ENCODE data around the gene ANKRD1. TPM values are rescaled to one million over a fixed set of nuclear protein-coding genes. Genes with fewer than 3 reads are reported as not detected.

The ANKRD1 gene
- not detected for total RNA-seq

- no peak within 1 kb of the TSS for H3K27ac Mint-ChIP-seq
- H3K9me3 Mint-ChIP-seq = no peaks in the 10 kb centered on the region
- DNase-seq (no peak), ATAC-seq (replicated peaks in 1 of 2) (no peak)
- H3K4me3 Mint-ChIP-seq = no peak within 1 kb of the TSS
- H3K4me1 Mint-ChIP-seq (ENCODE audit: low read depth) = no peaks in the 10 kb centered on the region
- peaks cover 21% of the 10 kb centered on the region for H3K27me3 Mint-ChIP-seq (ENCODE audit: low read depth)
- H3K36me3 Mint-ChIP-seq (ENCODE audit: insufficient read depth in 2 of 2) = no peaks in the 10 kb centered on the region
These were observed at the start of gene ANKRD1 for GRCh38 chr10:90920986-90921666. Gene ANKRD1, minus strand, starts transcription at chr10:90921087. Its CDS starts 60 bp downstream, at chr10:90921027.

- Mint-ChIP-seq H3K27me3 (ENCODE audit: low read depth) (no peaks in the 10 kb centered on the region), H3K4me3 (no peak overlapping the region), H3K4me1 (ENCODE audit: low read depth) (no peaks in the 10 kb centered on the region), H3K9me3 (no peaks in the 10 kb centered on the region), H3K36me3 (ENCODE audit: insufficient read depth in 2 of 2) (no peaks in the 10 kb centered on the region), H3K27ac (no peak overlapping the region)
- DNase-seq (no peak), ATAC-seq (replicated peaks in 1 of 2) (no peak)
These were observed 49.2 kb upstream of the ANKRD1 start for GRCh38 chr10:90969947-90970673.

- H3K27ac Mint-ChIP-seq = no peak overlapping the region
- no peaks in the 10 kb centered on the region for H3K4me1 Mint-ChIP-seq (ENCODE audit: low read depth)
- H3K4me3 Mint-ChIP-seq = no peak overlapping the region
- ATAC-seq (replicated peaks in 1 of 2) (no peak), DNase-seq (no peak)
- H3K9me3 Mint-ChIP-seq = no peaks in the 10 kb centered on the region
- no peaks in the 10 kb centered on the region for H3K27me3 Mint-ChIP-seq (ENCODE audit: low read depth)
- no peaks in the 10 kb centered on the region for H3K36me3 Mint-ChIP-seq (ENCODE audit: insufficient read depth in 2 of 2)
These were observed 48.2 kb upstream of the ANKRD1 start for GRCh38 chr10:90969121-90969534.

DNA sequence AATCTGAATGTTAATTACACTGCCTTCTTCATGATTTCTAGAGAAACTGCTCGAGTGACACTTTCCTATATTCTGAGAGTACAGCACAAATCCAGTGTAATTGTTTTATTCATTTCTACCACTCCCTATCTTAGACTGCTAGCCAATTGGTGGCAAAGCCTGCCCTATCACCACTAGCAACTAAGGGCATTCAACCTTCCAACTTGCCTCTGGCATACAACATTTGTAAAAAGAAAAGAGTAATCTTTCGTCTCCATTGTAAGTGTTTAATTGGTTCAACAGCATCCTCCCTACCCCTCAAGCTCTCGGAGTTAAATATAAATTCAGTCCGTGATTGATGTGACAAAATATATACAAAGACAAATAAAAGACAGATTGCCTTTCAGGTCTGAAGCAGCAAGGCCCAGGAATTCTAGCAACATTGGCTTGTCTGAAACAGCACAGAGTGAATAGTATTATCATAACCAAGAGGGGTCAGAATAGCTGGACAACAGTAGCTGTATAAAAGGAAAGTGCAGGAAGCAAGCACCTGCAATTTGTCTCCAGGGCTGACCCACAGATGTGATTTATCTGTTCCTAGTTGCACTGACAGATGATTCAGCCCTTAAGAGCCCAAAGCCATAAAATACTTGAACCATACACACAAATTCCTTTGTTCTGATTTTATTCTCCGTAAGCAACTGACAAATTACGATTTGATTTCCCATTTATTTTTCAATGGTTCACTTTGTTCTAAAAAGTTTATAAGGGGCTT lies 47.6 kb upstream of the ANKRD1 start:
- Mint-ChIP-seq H3K4me1 (ENCODE audit: low read depth) (no peaks in the 10 kb centered on the region), H3K27ac (no peak overlapping the region), H3K4me3 (no peak overlapping the region), H3K36me3 (ENCODE audit: insufficient read depth in 2 of 2) (no peaks in the 10 kb centered on the region), H3K9me3 (no peaks in the 10 kb centered on the region), H3K27me3 (ENCODE audit: low read depth) (no peaks in the 10 kb centered on the region)
- DNase-seq (no peak), ATAC-seq (replicated peaks in 1 of 2) (no peak)

- H3K36me3 Mint-ChIP-seq (ENCODE audit: insufficient read depth in 2 of 2) = no peaks in the 10 kb centered on the region
- H3K27ac Mint-ChIP-seq = no peak overlapping the region
- no peaks in the 10 kb centered on the region for H3K4me1 Mint-ChIP-seq (ENCODE audit: low read depth)
- ATAC-seq (replicated peaks in 1 of 2) (no peak), DNase-seq (no peak)
- H3K27me3 Mint-ChIP-seq (ENCODE audit: low read depth) = no peaks in the 10 kb centered on the region
- H3K9me3 Mint-ChIP-seq = no peaks in the 10 kb centered on the region
- H3K4me3 Mint-ChIP-seq = no peak overlapping the region
These were observed 47.0 kb upstream of the ANKRD1 start for GRCh38 chr10:90967865-90968264.

DNA sequence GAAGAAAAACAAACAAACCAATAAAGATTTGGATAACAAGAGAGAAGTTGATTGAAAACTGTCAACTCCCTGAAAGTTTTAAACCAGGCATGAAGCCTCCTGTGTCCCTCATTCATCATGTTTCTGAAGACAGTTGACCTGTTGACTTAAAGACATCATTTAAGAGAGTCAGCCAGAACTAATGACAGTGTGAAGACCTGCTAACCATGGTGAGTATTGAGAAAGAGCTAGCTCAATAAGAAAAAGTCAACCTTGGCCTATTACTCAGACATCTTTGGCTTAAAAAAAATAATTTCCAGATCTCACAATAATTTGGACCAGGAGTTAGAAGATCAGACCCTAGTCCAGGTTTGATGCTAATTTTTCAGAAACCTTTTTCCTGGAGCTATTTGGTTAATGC lies 45.3 kb upstream of the ANKRD1 start:
- no peak overlapping the region for H3K4me3 Mint-ChIP-seq
- H3K27me3 Mint-ChIP-seq (ENCODE audit: low read depth) = no peaks in the 10 kb centered on the region
- DNase-seq (no peak), ATAC-seq (replicated peaks in 1 of 2) (no peak)
- H3K4me1 Mint-ChIP-seq (ENCODE audit: low read depth) = no peaks in the 10 kb centered on the region
- H3K27ac Mint-ChIP-seq = no peak overlapping the region
- H3K36me3 Mint-ChIP-seq (ENCODE audit: insufficient read depth in 2 of 2) = no peaks in the 10 kb centered on the region
- no peaks in the 10 kb centered on the region for H3K9me3 Mint-ChIP-seq

DNA sequence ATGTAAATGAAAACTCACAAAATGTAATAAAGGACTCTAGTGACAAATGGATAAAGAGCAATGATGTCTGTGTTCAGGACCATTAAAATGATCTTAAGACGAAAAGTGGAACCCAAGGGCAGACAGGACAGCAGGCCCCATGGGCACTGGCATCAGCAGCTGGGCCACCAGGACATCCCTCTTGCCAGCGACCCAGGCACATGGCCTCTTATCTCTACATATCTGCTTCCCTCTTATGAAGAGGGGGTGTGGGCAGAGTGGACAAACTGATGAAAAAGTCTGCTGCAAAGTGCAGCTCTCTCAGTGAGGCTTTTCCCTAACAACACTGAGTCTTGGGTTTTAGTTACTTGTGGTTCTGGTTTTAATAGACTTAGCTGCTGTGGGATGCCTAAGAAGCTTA lies 44.8 kb upstream of the ANKRD1 start:
- ATAC-seq (replicated peaks in 1 of 2) (no peak), DNase-seq (no peak)
- H3K36me3 Mint-ChIP-seq (ENCODE audit: insufficient read depth in 2 of 2) = no peaks in the 10 kb centered on the region

GRCh38 chr10:90964781-90965465 lies 44.0 kb upstream of the ANKRD1 start:
- ATAC-seq (replicated peaks in 1 of 2) (no peak), DNase-seq (no peak)
- Mint-ChIP-seq H3K27me3 (ENCODE audit: low read depth) (no peaks in the 10 kb centered on the region), H3K27ac (no peak overlapping the region), H3K4me3 (no peak overlapping the region), H3K36me3 (ENCODE audit: insufficient read depth in 2 of 2) (no peaks in the 10 kb centered on the region), H3K9me3 (no peaks in the 10 kb centered on the region), H3K4me1 (ENCODE audit: low read depth) (no peaks in the 10 kb centered on the region)

More for the DNA sequence above, 44.8 kb upstream of the ANKRD1 start:
- no peak overlapping the region for H3K27ac Mint-ChIP-seq
- no peak overlapping the region for H3K4me3 Mint-ChIP-seq
- H3K9me3 Mint-ChIP-seq = no peaks in the 10 kb centered on the region
- no peaks in the 10 kb centered on the region for H3K27me3 Mint-ChIP-seq (ENCODE audit: low read depth)
- no peaks in the 10 kb centered on the region for H3K4me1 Mint-ChIP-seq (ENCODE audit: low read depth)

- Mint-ChIP-seq H3K36me3 (ENCODE audit: insufficient read depth in 2 of 2) (no peaks in the 10 kb centered on the region), H3K4me3 (no peak overlapping the region), H3K27ac (no peak overlapping the region), H3K4me1 (ENCODE audit: low read depth) (no peaks in the 10 kb centered on the region), H3K27me3 (ENCODE audit: low read depth) (no peaks in the 10 kb centered on the region), H3K9me3 (no peaks in the 10 kb centered on the region)
- ATAC-seq (replicated peaks in 1 of 2) = no peak
- DNase-seq = no peak
These were observed 42.4 kb upstream of the ANKRD1 start for GRCh38 chr10:90963331-90963730.

DNA sequence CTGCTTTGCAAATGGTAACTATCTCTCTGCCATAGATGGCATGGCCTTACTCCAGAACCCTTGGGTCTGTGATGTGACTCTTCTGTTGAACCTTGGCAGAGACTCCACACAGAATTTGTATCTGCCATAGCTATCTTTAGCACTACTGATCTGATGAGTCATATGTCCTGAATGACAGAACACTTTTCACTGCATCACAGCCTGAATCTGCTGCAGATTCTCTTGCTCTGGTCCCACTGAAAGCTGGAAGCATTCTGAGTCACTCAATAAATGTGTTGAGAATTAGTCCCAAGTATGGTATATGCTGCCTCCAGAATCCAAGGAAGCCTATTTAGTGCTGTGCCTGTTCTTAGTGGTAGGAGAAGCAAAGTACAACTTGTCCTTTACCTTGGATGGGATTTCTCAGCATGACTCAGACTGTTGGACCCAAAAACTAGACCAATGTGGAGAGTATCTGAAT lies 39.5 kb upstream of the ANKRD1 start:
- Mint-ChIP-seq H3K4me1 (ENCODE audit: low read depth) (no peaks in the 10 kb centered on the region), H3K4me3 (no peak overlapping the region), H3K9me3 (no peaks in the 10 kb centered on the region), H3K36me3 (ENCODE audit: insufficient read depth in 2 of 2) (no peaks in the 10 kb centered on the region), H3K27me3 (ENCODE audit: low read depth) (no peaks in the 10 kb centered on the region), H3K27ac (no peak overlapping the region)
- DNase-seq (peak in 1 of 2 donors; percentile 2), ATAC-seq (replicated peaks in 1 of 2) (peak; percentile 75 to 84)

DNA sequence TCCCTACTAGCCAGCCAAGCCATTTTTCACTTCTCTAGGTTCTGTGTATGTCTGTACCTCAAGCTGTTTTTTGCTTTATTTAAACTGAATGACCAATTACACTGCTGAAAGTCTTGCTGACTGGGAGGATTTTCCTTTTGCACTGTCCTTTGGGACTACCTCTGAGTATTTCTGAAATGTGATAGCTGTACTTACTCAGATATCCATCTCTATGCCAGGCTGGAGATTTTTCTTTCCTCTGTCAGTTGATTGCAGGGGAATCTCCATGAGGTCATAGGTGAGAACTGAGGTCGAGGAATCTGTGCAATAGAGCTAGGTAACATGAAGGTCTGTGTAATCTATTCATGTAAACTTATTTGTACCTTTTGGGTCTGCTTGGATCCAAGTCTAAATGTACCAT lies 38.9 kb upstream of the ANKRD1 start:
- Mint-ChIP-seq H3K27me3 (ENCODE audit: low read depth) (no peaks in the 10 kb centered on the region), H3K4me1 (ENCODE audit: low read depth) (no peaks in the 10 kb centered on the region), H3K4me3 (no peak overlapping the region), H3K9me3 (no peaks in the 10 kb centered on the region), H3K27ac (no peak overlapping the region), H3K36me3 (ENCODE audit: insufficient read depth in 2 of 2) (no peaks in the 10 kb centered on the region)
- no peak for DNase-seq
- no peak for ATAC-seq (replicated peaks in 1 of 2)

GRCh38 chr10:90958781-90959180 lies 37.9 kb upstream of the ANKRD1 start:
- DNase-seq (no peak), ATAC-seq (replicated peaks in 1 of 2) (no peak)
- H3K4me3 Mint-ChIP-seq = no peak overlapping the region
- H3K27ac Mint-ChIP-seq = no peak overlapping the region
- H3K4me1 Mint-ChIP-seq (ENCODE audit: low read depth) = no peaks in the 10 kb centered on the region
- peaks cover 0 to 1% of the 10 kb centered on the region in 2 donors for H3K36me3 Mint-ChIP-seq (ENCODE audit: insufficient read depth in 2 of 2)
- H3K27me3 Mint-ChIP-seq (ENCODE audit: low read depth) = no peaks in the 10 kb centered on the region
- no peaks in the 10 kb centered on the region for H3K9me3 Mint-ChIP-seq
